Measurements from ENCODE around the gene GIT1.
A peak's percentile ranks its signal among the peaks of the same experiment; 100 is the strongest.

GIT1 gene, protein sequence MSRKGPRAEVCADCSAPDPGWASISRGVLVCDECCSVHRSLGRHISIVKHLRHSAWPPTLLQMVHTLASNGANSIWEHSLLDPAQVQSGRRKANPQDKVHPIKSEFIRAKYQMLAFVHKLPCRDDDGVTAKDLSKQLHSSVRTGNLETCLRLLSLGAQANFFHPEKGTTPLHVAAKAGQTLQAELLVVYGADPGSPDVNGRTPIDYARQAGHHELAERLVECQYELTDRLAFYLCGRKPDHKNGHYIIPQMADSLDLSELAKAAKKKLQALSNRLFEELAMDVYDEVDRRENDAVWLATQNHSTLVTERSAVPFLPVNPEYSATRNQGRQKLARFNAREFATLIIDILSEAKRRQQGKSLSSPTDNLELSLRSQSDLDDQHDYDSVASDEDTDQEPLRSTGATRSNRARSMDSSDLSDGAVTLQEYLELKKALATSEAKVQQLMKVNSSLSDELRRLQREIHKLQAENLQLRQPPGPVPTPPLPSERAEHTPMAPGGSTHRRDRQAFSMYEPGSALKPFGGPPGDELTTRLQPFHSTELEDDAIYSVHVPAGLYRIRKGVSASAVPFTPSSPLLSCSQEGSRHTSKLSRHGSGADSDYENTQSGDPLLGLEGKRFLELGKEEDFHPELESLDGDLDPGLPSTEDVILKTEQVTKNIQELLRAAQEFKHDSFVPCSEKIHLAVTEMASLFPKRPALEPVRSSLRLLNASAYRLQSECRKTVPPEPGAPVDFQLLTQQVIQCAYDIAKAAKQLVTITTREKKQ

GRCh38 chr17:29589524-29590410 lies at the start of gene GIT1:
Gene GIT1 (minus strand): TSS chr17:29589648. CDS start chr17:29589378, 270 bp downstream.
- H3K27ac ChIP-seq = peak within 1 kb of the TSS; percentile 98
- TF ChIP-seq, protein P1, sequence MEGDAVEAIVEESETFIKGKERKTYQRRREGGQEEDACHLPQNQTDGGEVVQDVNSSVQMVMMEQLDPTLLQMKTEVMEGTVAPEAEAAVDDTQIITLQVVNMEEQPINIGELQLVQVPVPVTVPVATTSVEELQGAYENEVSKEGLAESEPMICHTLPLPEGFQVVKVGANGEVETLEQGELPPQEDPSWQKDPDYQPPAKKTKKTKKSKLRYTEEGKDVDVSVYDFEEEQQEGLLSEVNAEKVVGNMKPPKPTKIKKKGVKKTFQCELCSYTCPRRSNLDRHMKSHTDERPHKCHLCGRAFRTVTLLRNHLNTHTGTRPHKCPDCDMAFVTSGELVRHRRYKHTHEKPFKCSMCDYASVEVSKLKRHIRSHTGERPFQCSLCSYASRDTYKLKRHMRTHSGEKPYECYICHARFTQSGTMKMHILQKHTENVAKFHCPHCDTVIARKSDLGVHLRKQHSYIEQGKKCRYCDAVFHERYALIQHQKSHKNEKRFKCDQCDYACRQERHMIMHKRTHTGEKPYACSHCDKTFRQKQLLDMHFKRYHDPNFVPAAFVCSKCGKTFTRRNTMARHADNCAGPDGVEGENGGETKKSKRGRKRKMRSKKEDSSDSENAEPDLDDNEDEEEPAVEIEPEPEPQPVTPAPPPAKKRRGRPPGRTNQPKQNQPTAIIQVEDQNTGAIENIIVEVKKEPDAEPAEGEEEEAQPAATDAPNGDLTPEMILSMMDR (IDR thresholded peaks at IDR 0.05) = no peak
- no peak for TF ChIP-seq ZFX (IDR thresholded peaks at IDR 0.05; ENCODE audit: borderline replicate concordance)

GRCh38 chr17:29633886-29634285 lies 44.4 kb upstream of the GIT1 start:
- H3K27ac ChIP-seq = no peak overlapping the region
- TF ChIP-seq, protein P1 (IDR thresholded peaks at IDR 0.05) = no peak
- TF ChIP-seq ZFX (IDR thresholded peaks at IDR 0.05; ENCODE audit: borderline replicate concordance) = no peak

GRCh38 chr17:29630630-29631193 lies 41.3 kb upstream of the GIT1 start:
- H3K27ac ChIP-seq = no peak overlapping the region
- no peak for TF ChIP-seq ZFX (IDR thresholded peaks at IDR 0.05; ENCODE audit: borderline replicate concordance)
- TF ChIP-seq, protein P1 (IDR thresholded peaks at IDR 0.05) = no peak

- TF ChIP-seq ZFX (IDR thresholded peaks at IDR 0.05; ENCODE audit: borderline replicate concordance) = no peak
- TF ChIP-seq, protein P1 (IDR thresholded peaks at IDR 0.05) = no peak
- H3K27ac ChIP-seq = no peak overlapping the region
Observed at GRCh38 chr17:29629839-29630238, 40.4 kb upstream of the GIT1 start.

- TF ChIP-seq ZFX (IDR thresholded peaks at IDR 0.05; ENCODE audit: borderline replicate concordance) = no peak
- TF ChIP-seq, protein P1 (IDR thresholded peaks at IDR 0.05) = no peak
- no peak overlapping the region for H3K27ac ChIP-seq
Observed at GRCh38 chr17:29628644-29629043, 39.2 kb upstream of the GIT1 start.

DNA sequence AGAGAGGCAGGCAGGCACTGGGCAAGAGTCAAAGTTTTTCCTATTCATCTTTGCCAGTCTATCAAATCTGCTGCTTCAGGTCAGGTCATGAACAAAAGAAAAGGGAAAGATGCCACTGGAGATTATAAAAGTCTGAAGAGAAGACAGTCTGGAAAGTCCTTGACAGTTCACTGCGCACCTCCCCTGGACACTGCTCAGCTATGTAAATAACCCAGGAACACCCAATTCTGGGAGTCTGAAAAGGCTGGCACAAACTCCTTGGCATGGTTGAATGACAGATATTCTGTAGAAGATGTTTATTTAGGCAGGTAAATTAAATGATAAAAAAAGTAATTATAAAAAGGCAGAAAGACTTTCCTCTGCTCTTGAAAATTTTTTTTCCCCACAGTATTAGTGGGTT lies 38.5 kb upstream of the GIT1 start:
- H3K27ac ChIP-seq = no peak overlapping the region
- TF ChIP-seq, protein P1 (IDR thresholded peaks at IDR 0.05) = no peak
- TF ChIP-seq ZFX (IDR thresholded peaks at IDR 0.05; ENCODE audit: borderline replicate concordance) = no peak

Measured in 22Rv1 (cell line).